Activated naive CD4-positive, alpha-beta T cell treated with anti-CD3 and anti-CD28 coated beads for 36 hours (primary cell): ENCODE measurements around the gene SEC16B. TPM values are rescaled to one million over a fixed set of nuclear protein-coding genes. Genes with fewer than 3 reads are reported as not detected.

Source experiments
- CTCF ChIA-PET: fragments of 350-600 bp; sonication (Branson Sonifier 250); formaldehyde crosslinking; loops from one replicate; lab custom pipeline; 2021; ENCODE audit warnings: antibody characterized with exemption; lab: Charles Lee
- DNase-seq: peaks from one replicate; pipeline ENCODE4 v3.0.0-alpha.2; 2020
- H3K27ac Mint-ChIP-seq: one replicate; pipeline ENCODE4 v1.8.0; 2021; ENCODE audit warnings: mild to moderate bottlenecking, mixed read lengths
- H3K27me3 Mint-ChIP-seq: one replicate; pipeline ENCODE4 v1.8.0; 2021; ENCODE audit warnings: low read depth, mixed read lengths
- H3K36me3 Mint-ChIP-seq: one replicate; pipeline ENCODE4 v1.8.0; 2021; ENCODE audit warnings: low read depth, mixed read lengths
- H3K4me1 Mint-ChIP-seq: one replicate; pipeline ENCODE4 v1.8.0; 2021; ENCODE audit warnings: low read depth, mixed read lengths
- H3K4me3 Mint-ChIP-seq: one replicate; pipeline ENCODE4 v1.8.0; 2021; ENCODE audit warnings: mild to moderate bottlenecking, moderate library complexity, mixed read lengths
- H3K9me3 Mint-ChIP-seq: one replicate; pipeline ENCODE4 v1.8.0; 2021; ENCODE audit warnings: mixed read lengths
- intact Hi-C: fragments of 100-400 bp; cut with micrococcal nuclease; formaldehyde crosslinking; loops from one replicate; pipeline ENCODE4 v1.15.1; 2023
- total RNA-seq, 2 experiments: library from RNA; stranded (reverse); gene quantifications; one replicate each; pipeline ENCODE4 v1.2.3, GENCODE V29; 2021

SEC16B gene
- total RNA-seq, 2 experiments from 2014 or later, result not detected

DNA sequence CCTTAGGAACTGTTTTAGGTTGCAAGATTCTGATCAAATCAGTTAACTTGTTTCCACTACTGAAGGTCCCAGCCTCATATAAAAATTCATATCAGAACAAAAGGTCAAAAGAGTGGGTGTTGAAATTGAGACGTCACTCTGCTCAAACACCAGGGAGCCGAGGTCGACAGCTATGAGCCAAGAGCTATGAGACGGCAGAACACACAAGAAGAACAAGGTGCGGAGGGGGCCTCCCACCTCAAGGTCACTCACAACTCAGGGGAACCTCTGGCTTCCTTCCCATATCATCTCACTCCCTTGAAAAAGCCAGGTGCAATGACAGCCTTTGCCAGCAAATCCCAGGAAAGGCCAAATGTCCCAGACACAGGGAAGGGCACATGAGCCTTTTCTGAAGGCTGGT is 749 bp downstream of the SEC16B start:
- Mint-ChIP-seq H3K4me1 (no peaks in the 10 kb centered on the region), H3K36me3 (no peaks in the 10 kb centered on the region), H3K27ac (no peak overlapping the region), H3K9me3 (no peaks in the 10 kb centered on the region), H3K4me3 (no peak overlapping the region), H3K27me3 (no peaks in the 10 kb centered on the region)
- intact Hi-C loops, result no loop called here
- CTCF ChIA-PET, result no interaction called here
- DNase-seq, result no peak

DNA sequence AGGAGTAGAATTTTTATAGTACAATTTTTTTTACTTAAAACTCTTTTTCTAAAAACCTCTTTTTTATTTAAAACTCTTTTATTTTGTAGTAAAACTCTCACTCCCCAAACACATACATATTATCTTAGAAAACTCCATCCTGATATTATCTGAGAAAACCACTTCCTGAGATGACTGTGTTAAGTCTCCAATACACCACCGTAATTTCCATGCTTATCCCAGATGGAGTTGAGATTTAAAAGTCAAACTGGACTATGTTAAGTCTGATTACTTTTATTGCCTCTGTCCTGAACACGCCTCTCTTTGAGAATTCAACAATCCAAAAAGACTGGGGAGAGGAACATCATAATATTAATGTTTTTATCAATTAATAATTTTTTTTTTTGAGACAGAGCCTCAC is 3.7 kb downstream of the SEC16B start:
- H3K4me3 Mint-ChIP-seq, result no peak overlapping the region
- no peaks in the 10 kb centered on the region for H3K9me3 Mint-ChIP-seq
- CTCF ChIA-PET, result no interaction called here
- DNase-seq, result no peak
- no peaks in the 10 kb centered on the region for H3K4me1 Mint-ChIP-seq
- H3K36me3 Mint-ChIP-seq, result no peaks in the 10 kb centered on the region
- intact Hi-C loops, result no loop called here
- H3K27ac Mint-ChIP-seq, result no peak overlapping the region
- H3K27me3 Mint-ChIP-seq, result no peaks in the 10 kb centered on the region

DNA sequence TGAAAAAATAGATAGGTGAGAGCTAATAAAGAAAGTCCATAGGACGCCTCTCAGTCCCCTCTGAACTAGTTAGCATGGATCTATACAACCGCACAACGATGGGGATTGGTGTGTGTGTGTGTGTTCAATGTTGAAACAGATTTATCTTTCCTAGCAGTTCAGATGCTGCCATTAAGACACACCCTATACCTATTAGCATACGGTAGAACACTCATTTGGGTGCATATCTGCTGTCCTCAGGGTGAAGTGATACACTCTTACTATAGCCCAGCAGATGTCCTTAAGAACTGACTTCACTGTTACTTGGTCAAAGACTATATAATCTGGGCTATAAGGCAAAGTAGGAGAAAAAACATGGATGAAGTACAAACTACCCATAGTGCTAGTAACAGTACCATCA is 4.6 kb downstream of the SEC16B start:
- no peak for DNase-seq
- intact Hi-C loops, result no loop called here
- Mint-ChIP-seq H3K27ac (no peak overlapping the region), H3K36me3 (no peaks in the 10 kb centered on the region), H3K9me3 (no peaks in the 10 kb centered on the region), H3K27me3 (no peaks in the 10 kb centered on the region), H3K4me1 (no peaks in the 10 kb centered on the region), H3K4me3 (no peak overlapping the region)
- CTCF ChIA-PET, result no interaction called here

DNA sequence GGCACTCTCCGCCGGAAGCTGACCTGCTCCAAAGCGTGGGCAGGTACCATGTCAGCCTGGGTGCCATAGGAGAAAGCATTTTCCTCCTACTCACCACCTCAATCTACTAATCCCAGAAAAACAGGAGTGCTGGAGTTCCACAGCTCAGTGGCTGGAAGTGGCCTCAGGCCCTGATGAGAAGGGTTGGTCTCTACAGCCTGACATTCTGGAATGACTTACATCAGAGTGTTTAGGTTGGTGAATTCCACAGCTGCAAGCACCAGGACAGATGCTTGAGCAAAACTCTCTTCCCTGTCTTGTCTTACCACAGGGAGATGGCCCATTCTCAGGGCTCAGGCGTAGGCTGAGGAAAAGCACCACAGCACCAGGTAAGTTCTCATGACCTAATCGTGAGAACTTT is 5.5 kb downstream of the SEC16B start:
- Mint-ChIP-seq H3K4me3 (no peak overlapping the region), H3K9me3 (no peaks in the 10 kb centered on the region), H3K4me1 (no peaks in the 10 kb centered on the region), H3K27ac (no peak overlapping the region), H3K27me3 (no peaks in the 10 kb centered on the region), H3K36me3 (no peaks in the 10 kb centered on the region)
- intact Hi-C loops, result no loop called here
- no peak for DNase-seq
- CTCF ChIA-PET, result no interaction called here

DNA sequence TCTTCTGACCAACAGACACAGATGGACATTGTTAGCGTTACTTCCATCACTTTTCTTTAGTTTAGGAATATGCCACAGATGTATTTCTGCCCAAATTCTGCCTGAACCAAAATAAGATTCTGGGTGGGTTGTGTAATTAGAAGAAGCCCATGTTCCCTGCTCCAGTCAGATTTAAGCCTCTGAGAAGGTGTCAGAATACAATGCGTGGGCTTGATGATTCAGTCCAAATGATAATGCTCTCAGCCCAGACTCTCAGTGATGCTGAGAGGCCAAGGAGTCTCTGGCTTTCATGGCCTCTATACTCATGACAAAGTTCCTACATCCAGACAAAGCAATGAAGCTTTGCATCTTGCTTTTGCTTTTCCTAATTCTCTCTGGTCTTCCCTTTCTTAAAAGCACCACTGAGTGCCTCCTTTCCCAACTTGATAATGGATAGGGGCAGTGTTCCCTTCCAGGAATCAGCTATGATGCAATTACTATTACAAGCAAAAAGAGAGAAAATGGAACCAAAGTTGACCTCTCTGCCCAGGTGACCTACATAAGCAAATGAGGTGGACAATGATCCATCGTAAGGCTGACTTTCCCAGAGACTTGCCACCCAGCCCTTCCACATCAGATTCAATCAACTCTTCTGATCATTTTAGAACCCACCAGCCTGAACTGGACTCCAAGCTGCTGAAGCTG is 8.8 kb downstream of the SEC16B start:
- H3K9me3 Mint-ChIP-seq, result no peaks in the 10 kb centered on the region
- H3K36me3 Mint-ChIP-seq, result no peaks in the 10 kb centered on the region
- H3K4me1 Mint-ChIP-seq, result no peaks in the 10 kb centered on the region
- no peak overlapping the region for H3K27ac Mint-ChIP-seq
- intact Hi-C loops, result no loop called here
- H3K27me3 Mint-ChIP-seq, result no peaks in the 10 kb centered on the region
- no peak overlapping the region for H3K4me3 Mint-ChIP-seq
- no peak for DNase-seq
- CTCF ChIA-PET, result no interaction called here

DNA sequence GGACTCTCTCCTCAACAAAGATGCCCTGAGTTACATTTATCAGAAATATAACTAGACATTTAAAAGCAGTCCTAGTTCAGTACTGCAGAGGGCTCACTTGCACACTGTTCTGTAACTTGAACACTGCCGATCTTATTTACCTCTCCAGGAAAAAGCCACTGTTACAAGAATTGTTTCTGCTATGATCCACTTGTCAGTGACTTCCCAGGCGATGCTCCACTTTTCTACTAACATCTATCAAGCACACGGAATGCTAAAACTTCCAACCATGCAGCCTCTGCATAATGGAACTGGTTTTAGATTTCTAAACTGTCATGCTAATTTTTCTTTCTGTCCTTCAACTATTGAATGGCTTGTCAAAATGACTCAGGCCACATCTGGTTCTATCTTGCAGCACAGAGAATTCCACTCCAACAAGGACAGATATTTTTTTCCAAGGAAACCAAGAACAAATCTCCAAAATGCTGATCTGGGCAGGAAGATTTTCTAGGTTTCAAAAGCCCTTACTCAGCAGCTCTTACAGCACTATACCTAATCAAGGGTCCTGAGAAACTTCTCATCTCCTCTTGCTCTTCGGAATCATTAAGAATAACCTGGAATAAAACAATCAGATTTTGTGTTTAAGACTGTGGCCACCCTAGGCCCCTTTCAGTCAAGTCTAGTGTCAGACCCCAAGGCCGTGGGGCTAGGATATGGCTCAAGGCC is 9.9 kb downstream of the SEC16B start:
- Mint-ChIP-seq H3K4me3 (no peak overlapping the region), H3K4me1 (no peaks in the 10 kb centered on the region), H3K27ac (no peak overlapping the region), H3K36me3 (no peaks in the 10 kb centered on the region), H3K9me3 (no peaks in the 10 kb centered on the region), H3K27me3 (no peaks in the 10 kb centered on the region)
- CTCF ChIA-PET, result no interaction called here
- DNase-seq, result no peak
- intact Hi-C loops, result no loop called here

DNA sequence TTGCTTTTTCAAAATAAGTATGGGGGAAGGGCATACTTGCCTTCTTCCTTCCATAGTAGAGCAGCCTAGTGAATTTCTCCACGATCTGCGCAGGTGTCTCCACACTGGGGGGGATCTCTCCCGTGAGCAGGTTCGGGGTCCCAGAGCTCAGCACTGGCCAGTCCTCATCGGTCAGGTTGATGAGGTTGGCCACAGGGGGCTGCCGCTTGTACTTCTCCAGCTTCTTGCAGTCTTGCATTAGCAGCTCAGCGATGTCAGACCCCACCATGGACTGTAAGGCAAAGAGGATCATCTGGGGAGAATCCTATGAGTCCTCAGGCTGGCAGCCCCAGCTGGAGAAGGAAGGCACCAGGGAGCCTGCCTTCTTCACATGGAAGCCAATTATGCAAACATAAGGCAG is 11.8 kb downstream of the SEC16B start:
- intact Hi-C loops, result no loop called here
- DNase-seq, result no peak
- Mint-ChIP-seq H3K36me3 (no peaks in the 10 kb centered on the region), H3K27me3 (no peaks in the 10 kb centered on the region), H3K9me3 (no peaks in the 10 kb centered on the region), H3K27ac (no peak overlapping the region), H3K4me3 (no peak overlapping the region), H3K4me1 (no peaks in the 10 kb centered on the region)
- CTCF ChIA-PET, result no interaction called here

DNA sequence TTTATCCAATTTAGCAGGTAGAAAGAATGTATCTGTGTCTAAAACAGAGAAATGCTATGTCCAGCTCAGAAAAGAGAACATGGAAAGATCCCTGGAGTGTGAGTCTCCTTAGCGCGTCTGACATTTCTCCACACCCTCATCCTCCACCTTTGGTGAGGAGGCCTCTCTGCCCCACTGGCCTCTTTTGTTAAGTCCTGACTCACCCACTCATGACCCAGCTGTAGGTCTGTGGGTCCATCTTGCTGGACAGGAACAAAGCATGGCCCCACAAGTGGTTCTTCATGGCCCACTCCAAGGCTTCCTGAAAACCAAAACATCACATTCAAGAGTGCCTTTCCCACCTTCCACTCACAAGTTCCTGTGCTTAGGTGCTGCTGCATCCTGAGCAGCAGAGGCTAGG is 15.8 kb downstream of the SEC16B start:
- H3K27me3 Mint-ChIP-seq, result no peaks in the 10 kb centered on the region
- no peaks in the 10 kb centered on the region for H3K36me3 Mint-ChIP-seq

DNA sequence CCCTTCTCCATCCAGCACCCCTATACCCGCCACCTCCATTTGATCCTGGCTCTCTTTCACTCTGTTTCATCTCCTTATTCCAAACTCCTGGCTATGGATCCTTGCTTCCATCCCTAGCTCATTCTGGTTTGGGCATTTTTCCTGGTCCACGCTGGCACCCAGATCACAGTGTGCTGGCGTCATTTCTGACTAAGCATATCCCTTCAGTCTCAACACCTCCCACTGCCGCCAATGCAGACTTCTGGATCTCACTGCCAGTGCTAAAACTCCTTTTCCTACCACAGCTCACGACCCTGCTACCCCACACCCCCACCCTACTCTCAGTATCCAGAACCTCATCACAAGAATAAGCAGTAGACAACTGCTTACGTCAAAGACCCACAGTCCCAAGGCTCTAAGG is 16.3 kb downstream of the SEC16B start:
- DNase-seq, result no peak
- H3K4me1 Mint-ChIP-seq, result no peaks in the 10 kb centered on the region
- H3K4me3 Mint-ChIP-seq, result no peak overlapping the region
- H3K27ac Mint-ChIP-seq, result no peak overlapping the region
- intact Hi-C loops, result no loop called here
- H3K27me3 Mint-ChIP-seq, result peaks cover 2% of the 10 kb centered on the region
- CTCF ChIA-PET, result interaction anchor here (0.7 kb wide), 1 partner anchor 14 kb away, joined by 3 read pairs; no protein-coding TSS in a partner anchor
- H3K9me3 Mint-ChIP-seq, result no peaks in the 10 kb centered on the region
- no peaks in the 10 kb centered on the region for H3K36me3 Mint-ChIP-seq

More for the DNA sequence above, 15.8 kb downstream of the SEC16B start:
- no peak overlapping the region for H3K27ac Mint-ChIP-seq
- DNase-seq, result no peak
- H3K4me3 Mint-ChIP-seq, result no peak overlapping the region
- intact Hi-C loops, result no loop called here
- CTCF ChIA-PET, result no interaction called here
- no peaks in the 10 kb centered on the region for H3K4me1 Mint-ChIP-seq
- no peaks in the 10 kb centered on the region for H3K9me3 Mint-ChIP-seq

DNA sequence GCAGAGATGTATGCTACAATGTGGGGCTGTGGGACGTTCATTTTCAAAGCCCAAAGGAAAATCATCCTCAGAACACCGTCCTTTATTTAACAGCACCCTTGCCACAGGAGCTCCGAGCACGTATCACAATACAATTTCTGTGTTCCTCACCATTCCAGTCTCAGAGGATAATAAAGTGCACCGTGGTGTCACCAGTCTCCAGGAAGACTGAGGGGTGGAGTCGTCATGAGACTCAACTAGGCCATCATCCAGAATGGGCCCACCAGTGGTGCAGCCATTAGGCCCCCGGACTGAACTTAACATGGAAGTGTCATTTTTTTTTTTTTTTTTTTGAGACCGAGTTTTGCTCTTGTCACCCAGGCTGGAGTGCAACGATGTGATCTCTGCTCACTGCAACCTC is 17.2 kb downstream of the SEC16B start:
- Mint-ChIP-seq H3K36me3 (no peaks in the 10 kb centered on the region), H3K27ac (no peak overlapping the region), H3K4me1 (no peaks in the 10 kb centered on the region), H3K27me3 (peaks cover 5% of the 10 kb centered on the region), H3K9me3 (no peaks in the 10 kb centered on the region), H3K4me3 (no peak overlapping the region)
- DNase-seq, result no peak
- intact Hi-C loops, result no loop called here
- CTCF ChIA-PET, result interaction anchor here (0.7 kb wide), 1 partner anchor 15 kb away, joined by 3 read pairs; no protein-coding TSS in a partner anchor

DNA sequence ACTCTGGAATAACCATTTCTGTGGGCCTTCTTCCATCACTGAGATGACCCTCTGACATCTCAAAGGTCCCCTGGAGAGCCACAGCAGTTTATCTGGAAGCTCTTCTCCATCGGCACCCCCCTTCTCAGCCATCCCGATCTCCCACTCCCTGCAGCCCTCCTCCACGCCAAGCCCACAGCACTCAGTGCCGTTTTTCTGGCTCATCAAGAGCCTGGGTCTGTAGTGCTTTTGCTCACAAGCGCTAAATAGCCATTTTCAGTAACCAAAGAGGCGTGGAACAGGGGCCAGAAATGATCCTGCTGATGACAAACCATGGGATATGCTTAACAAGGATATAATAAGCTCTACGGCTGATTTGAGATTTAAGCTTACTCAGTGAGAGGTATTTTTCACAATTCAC is 17.6 kb downstream of the SEC16B start:
- Mint-ChIP-seq H3K4me3 (no peak overlapping the region), H3K27ac (no peak overlapping the region), H3K9me3 (no peaks in the 10 kb centered on the region), H3K4me1 (no peaks in the 10 kb centered on the region), H3K36me3 (no peaks in the 10 kb centered on the region), H3K27me3 (peaks cover 5% of the 10 kb centered on the region)
- intact Hi-C loops, result no loop called here
- CTCF ChIA-PET, result no interaction called here
- no peak for DNase-seq

DNA sequence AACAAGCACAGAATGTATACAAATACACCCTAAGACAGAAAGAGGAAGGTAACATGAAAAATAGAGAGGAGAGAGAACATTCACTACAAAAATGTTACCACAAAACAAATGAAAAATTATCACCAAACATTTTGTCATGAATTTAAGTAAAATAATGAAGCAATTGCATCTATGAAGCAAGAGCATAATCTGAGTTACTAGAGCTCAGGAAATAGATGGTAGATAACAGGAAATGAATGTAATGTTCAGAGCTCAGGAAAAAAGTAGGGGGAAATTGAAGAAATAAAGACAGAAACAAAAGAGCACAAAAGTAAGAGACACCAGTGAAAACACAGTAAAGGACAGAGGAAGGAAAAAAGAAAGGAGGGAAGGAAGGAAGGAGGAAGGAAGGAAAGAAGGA is 19.4 kb downstream of the SEC16B start:
- CTCF ChIA-PET, result interaction anchor here (0.7 kb wide), 1 partner anchor 9 kb away, joined by 4 read pairs; no protein-coding TSS in a partner anchor
- Mint-ChIP-seq H3K27ac (no peak overlapping the region), H3K9me3 (no peaks in the 10 kb centered on the region), H3K4me1 (no peaks in the 10 kb centered on the region), H3K36me3 (no peaks in the 10 kb centered on the region), H3K27me3 (peaks cover 7% of the 10 kb centered on the region), H3K4me3 (no peak overlapping the region)
- intact Hi-C loops, result no loop called here
- DNase-seq, result no peak
